ENCODE data around the gene RMC1. TPM values are rescaled to one million over a fixed set of nuclear protein-coding genes. Genes with fewer than 3 reads are reported as not detected.
"Not testable (repeated sequence)": the region's sequence is repeated elsewhere in the genome, so short reads cannot be mapped to it uniquely, and the experiment has no call there.

RMC1 gene
- total RNA-seq, 2 donors from 2014 or later = 9.9 to 15.5 TPM

- Histone ChIP-seq H3K27me3 (no peaks in the 10 kb centered on the region), H3K9me3 (no peaks in the 10 kb centered on the region), H3K4me3 (no peak overlapping the region), H3K4me1 (peaks cover 24% of the 10 kb centered on the region), H3K36me3 (replicated peaks in 1 of 2; ENCODE audit: insufficient read depth in 1 of 2, low read depth in 2 of 2) (no peaks in the 10 kb centered on the region), H3K27ac (no peak overlapping the region)
- WGBS, 2 donors = 54 to 58% methylated on average over 6 of the region's 6 CpGs
- ATAC-seq (no peak), DNase-seq (no peak)
- no peak for TF ChIP-seq CTCF (IDR thresholded peaks at IDR 0.05)
- no peak for TF ChIP-seq POLR2A (IDR thresholded peaks at IDR 0.05)
- intact Hi-C loops (cut with DNase I) = no loop called here
These were observed 1.7 kb upstream of the RMC1 start for GRCh38 chr18:23501626-23502025.

DNA sequence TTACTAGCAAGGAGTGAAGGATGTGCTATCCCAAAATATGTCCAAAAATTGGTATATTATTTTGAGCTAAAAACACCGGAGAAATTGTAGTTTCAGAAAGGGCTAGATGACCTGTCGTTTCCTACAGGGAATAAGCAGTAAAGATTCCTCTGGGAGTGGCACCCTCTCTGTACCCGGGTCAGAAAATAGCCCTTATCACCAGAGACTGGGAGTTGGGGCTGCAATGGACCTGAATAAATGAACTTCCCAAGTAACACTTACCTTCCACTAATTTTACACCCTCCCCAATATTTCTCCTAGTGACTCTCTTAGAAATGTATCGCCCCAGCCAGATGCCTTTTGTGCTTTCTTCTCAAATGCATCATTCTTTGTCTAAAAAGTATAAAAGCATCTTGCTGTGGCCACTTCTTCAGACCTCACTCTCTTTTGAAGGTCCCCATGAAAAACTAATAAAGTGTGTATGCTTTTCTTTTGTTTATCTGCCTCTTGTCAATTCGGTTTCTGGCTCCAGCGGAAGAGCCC is 734 bp upstream of the RMC1 start:
- no peak for TF ChIP-seq CTCF (IDR thresholded peaks at IDR 0.05)
- no peak for TF ChIP-seq POLR2A (IDR thresholded peaks at IDR 0.05)
- DNase-seq = no peak
- no peak for ATAC-seq
- WGBS, 2 donors = 7 to 14% methylated on average over 6 of the region's 6 CpGs
- Histone ChIP-seq H3K4me1 (peaks cover 24% of the 10 kb centered on the region), H3K36me3 (replicated peaks in 1 of 2; ENCODE audit: insufficient read depth in 1 of 2, low read depth in 2 of 2) (no peaks in the 10 kb centered on the region), H3K27ac (peak overlapping the region; percentile 73 to 94 (median 85)), H3K9me3 (no peaks in the 10 kb centered on the region), H3K27me3 (no peaks in the 10 kb centered on the region), H3K4me3 (peak overlapping the region; percentile 16 to 86)
- intact Hi-C loops (cut with DNase I) = no loop called here

- DNase-seq (no peak), ATAC-seq (no peak)
- Histone ChIP-seq H3K4me1 (peaks cover 24% of the 10 kb centered on the region), H3K36me3 (replicated peaks in 1 of 2; ENCODE audit: insufficient read depth in 1 of 2, low read depth in 2 of 2) (no peaks in the 10 kb centered on the region), H3K9me3 (no peaks in the 10 kb centered on the region), H3K27me3 (no peaks in the 10 kb centered on the region), H3K27ac (peak overlapping the region in 3 of 4 donors; percentile 73 to 94 (median 92)), H3K4me3 (peak overlapping the region; percentile 86 to 98)
- TF ChIP-seq CTCF (IDR thresholded peaks at IDR 0.05) = no peak
- TF ChIP-seq POLR2A (IDR thresholded peaks at IDR 0.05) = no peak
- WGBS, 2 donors = 0 to 1% methylated on average over 20 to 21 of the region's 21 CpGs
- intact Hi-C loops (cut with DNase I) = no loop called here
These were observed 643 bp downstream of the RMC1 start for GRCh38 chr18:23503963-23504344.

GRCh38 chr18:23504720-23505119 is 1.4 kb downstream of the RMC1 start:
- TF ChIP-seq CTCF (IDR thresholded peaks at IDR 0.05) (no peak), POLR2A (IDR thresholded peaks at IDR 0.05) (no peak)
- WGBS, 2 donors = 14 to 25% methylated on average over 3 of the region's 3 CpGs
- H3K4me3 ChIP-seq = no peak overlapping the region
- H3K36me3 ChIP-seq (replicated peaks in 1 of 2; ENCODE audit: insufficient read depth in 1 of 2, low read depth in 2 of 2) = peaks cover 0 to under 1% of the 10 kb centered on the region in 2 donors
- no peaks in the 10 kb centered on the region for H3K9me3 ChIP-seq
- ATAC-seq (no peak), DNase-seq (peak in 1 of 4 donors; percentile 26)
- peak overlapping the region in 3 of 4 donors; percentile 46 to 94 (median 73) for H3K27ac ChIP-seq
- H3K4me1 ChIP-seq = peaks cover 24% of the 10 kb centered on the region
- no peaks in the 10 kb centered on the region for H3K27me3 ChIP-seq
- intact Hi-C loops (cut with DNase I) = no loop called here

DNA sequence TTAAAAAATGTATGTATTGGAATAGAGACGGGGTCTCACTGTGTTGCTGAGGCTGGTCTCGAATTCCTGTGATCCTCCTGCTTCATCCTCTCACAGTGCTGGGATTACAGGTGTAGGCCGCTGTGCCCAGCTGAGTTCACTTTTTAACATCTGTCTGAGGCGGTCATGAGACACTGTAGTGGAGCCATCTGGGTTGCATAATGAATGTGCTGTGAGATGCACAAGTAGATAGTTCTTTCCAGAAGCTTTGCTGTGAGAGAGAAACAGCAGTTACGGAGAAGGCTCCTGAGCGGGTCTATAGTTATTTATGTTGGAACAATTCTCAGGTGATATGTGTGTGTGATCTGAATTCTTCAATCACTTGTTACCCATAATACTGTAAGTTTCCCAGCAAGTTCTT is 3.1 kb downstream of the RMC1 start:
- H3K27me3 ChIP-seq = no peaks in the 10 kb centered on the region
- no peaks in the 10 kb centered on the region for H3K9me3 ChIP-seq
- H3K4me1 ChIP-seq = peaks cover 24% of the 10 kb centered on the region
- no peak overlapping the region for H3K27ac ChIP-seq
- TF ChIP-seq POLR2A (IDR thresholded peaks at IDR 0.05) = no peak
- no peak for TF ChIP-seq CTCF (IDR thresholded peaks at IDR 0.05)
- H3K4me3 ChIP-seq = no peak overlapping the region
- ATAC-seq (no peak), DNase-seq (no peak)
- WGBS, 2 donors = 79 to 90% methylated on average over 6 of the region's 6 CpGs
- intact Hi-C loops (cut with DNase I) = no loop called here
- peaks cover 0 to 13% of the 10 kb centered on the region in 2 donors for H3K36me3 ChIP-seq (replicated peaks in 1 of 2; ENCODE audit: insufficient read depth in 1 of 2, low read depth in 2 of 2)

DNA sequence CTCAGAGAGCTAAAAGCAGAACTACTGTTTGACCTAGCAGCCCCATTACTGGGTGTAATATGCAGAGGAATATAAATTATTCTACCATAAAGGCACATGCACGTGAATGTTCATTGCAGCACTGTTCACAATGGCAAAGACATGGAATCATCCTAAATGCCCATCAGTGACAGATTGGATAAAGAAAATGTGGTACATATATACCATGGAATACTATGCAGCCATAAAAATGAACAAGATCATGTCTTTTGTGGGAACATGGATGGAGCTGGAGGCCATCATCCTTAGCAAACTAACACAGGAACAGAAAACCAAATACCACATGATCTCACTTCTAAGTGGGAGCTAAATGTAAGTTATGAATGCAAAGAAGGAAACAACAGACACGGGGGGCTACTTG is 7.6 kb downstream of the RMC1 start:
- H3K4me3 ChIP-seq, H3K4me1 ChIP-seq, DNase-seq, H3K9me3 ChIP-seq, ATAC-seq, H3K27me3 ChIP-seq, H3K27ac ChIP-seq: not testable (repeated sequence)
- WGBS, 2 donors = 94% methylated on average over 2 of the region's 2 CpGs
- peaks cover 0 to 13% of the 10 kb centered on the region in 2 donors for H3K36me3 ChIP-seq (replicated peaks in 1 of 2; ENCODE audit: insufficient read depth in 1 of 2, low read depth in 2 of 2)
- intact Hi-C loops (cut with DNase I) = loop anchor here (10.0 kb wide), 1 partner anchor 64 kb away; no protein-coding TSS in a partner anchor

GRCh38 chr18:23512216-23512615 is 8.9 kb downstream of the RMC1 start:
- H3K4me3 ChIP-seq, ATAC-seq, H3K9me3 ChIP-seq, DNase-seq, H3K27me3 ChIP-seq, H3K4me1 ChIP-seq, H3K27ac ChIP-seq: not testable (repeated sequence)
- H3K36me3 ChIP-seq (replicated peaks in 1 of 2; ENCODE audit: insufficient read depth in 1 of 2, low read depth in 2 of 2) = peaks cover 0 to 16% of the 10 kb centered on the region in 2 donors
- 86 to 88% methylated on average over 7 of the region's 7 CpGs for WGBS, 2 donors
- intact Hi-C loops (cut with DNase I) = loop anchor here (10.0 kb wide), 1 partner anchor 63 kb away; no protein-coding TSS in a partner anchor
